Esophagus muscularis mucosa (tissue), 4 donors: ENCODE results near the gene SLC7A14. TPM values are rescaled to one million over a fixed set of nuclear protein-coding genes. Genes with fewer than 3 reads are reported as not detected.

Experiments used
- DNase-seq: peaks from one replicate; pipeline ENCODE4 v3.0.0-alpha.2; 2017; ENCODE audit errors: extremely low spot score
- H3K27ac ChIP-seq, 4 donors: fragments of 200-600 bp; sonication (generic); replicated peaks in 1 of 4; 1 replicate in 3 of 4; 2 replicates in 1 of 4; pipeline ENCODE4 v1.5.1; 2016 to 2019; ENCODE audit warnings: mild to moderate bottlenecking in 1 of 4
- H3K27me3 ChIP-seq, 4 donors: fragments of 200-600 bp; sonication (generic); one replicate each; pipeline versions ENCODE4 v1.5.1 to v1.6.0; 2016 to 2019
- H3K36me3 ChIP-seq, 4 donors: fragments of 200-600 bp; sonication (generic); one replicate each; pipeline ENCODE4 v1.5.1; 2016 to 2019
- H3K4me1 ChIP-seq, 4 donors: fragments of 200-600 bp; sonication (generic); one replicate each; pipeline ENCODE4 v1.5.1; 2016 to 2019
- H3K4me3 ChIP-seq, 4 donors: fragments of 200-600 bp; sonication (generic); 1 replicate in 2 of 4; 2 replicates in 2 of 4; pipeline ENCODE4 v1.5.1; 2016 to 2019; ENCODE audit warnings: mild to moderate bottlenecking in 4 of 4, moderate library complexity in 1 of 4
- H3K9me3 ChIP-seq, 4 donors: fragments of 200-600 bp; sonication (generic); 1 replicate in 3 of 4; 2 replicates in 1 of 4; pipeline ENCODE4 v1.5.1; 2016 to 2019
- EP300 ChIP-seq: sonication (generic); formaldehyde crosslinking; IDR thresholded peaks from one replicate; pipeline ENCODE4 v1.6.1; 2017; ENCODE audit warnings: antibody characterized with exemption
- POLR2A ChIP-seq: fragments of 450-650 bp; IDR thresholded peaks from one replicate; pipeline ENCODE4 v1.6.1; 2017; ENCODE audit warnings: antibody characterized with exemption, moderate library complexity, mild to moderate bottlenecking, low read depth
- POLR2AphosphoS5 ChIP-seq, 2 donors: sonication (generic); formaldehyde crosslinking; IDR thresholded peaks; one replicate each; pipeline ENCODE4 v1.6.1; 2017; ENCODE audit warnings: antibody characterized with exemption in 2 of 2
- WGBS: methylation state at CpG from one replicate; pipeline ENCODE4 v1.1.5; 2018; 5-methylcytosine and 5-hydroxymethylcytosine counted together
- intact Hi-C: fragments of 100-400 bp; cut with DNase I; formaldehyde crosslinking; loops from one replicate; pipeline ENCODE4 v1.15.1; 2023
- total RNA-seq, 4 donors: library from RNA; depleted of rRNA; stranded (reverse); fragments of >200 nt; gene quantifications; one replicate each; pipeline versions ENCODE4 v1.1.0 to v1.2.1, GENCODE V29; 2016
- TF ChIP-seq, protein P1 (sequence below), 3 experiments: fragments of 200-600 bp in 2 of 3; fragments of 450-650 bp in 1 of 3; sonication (generic) in 2 of 3; IDR thresholded peaks; one replicate each; pipeline ENCODE4 v1.5.1; 2017 to 2019; ENCODE audit warnings: antibody characterized with exemption in 3 of 3, mild to moderate bottlenecking in 2 of 3, moderate library complexity in 1 of 3

SLC7A14 gene
- total RNA-seq, 4 donors from 2014 or later, result 0.42 to 1.3 (median 0.58) TPM

DNA sequence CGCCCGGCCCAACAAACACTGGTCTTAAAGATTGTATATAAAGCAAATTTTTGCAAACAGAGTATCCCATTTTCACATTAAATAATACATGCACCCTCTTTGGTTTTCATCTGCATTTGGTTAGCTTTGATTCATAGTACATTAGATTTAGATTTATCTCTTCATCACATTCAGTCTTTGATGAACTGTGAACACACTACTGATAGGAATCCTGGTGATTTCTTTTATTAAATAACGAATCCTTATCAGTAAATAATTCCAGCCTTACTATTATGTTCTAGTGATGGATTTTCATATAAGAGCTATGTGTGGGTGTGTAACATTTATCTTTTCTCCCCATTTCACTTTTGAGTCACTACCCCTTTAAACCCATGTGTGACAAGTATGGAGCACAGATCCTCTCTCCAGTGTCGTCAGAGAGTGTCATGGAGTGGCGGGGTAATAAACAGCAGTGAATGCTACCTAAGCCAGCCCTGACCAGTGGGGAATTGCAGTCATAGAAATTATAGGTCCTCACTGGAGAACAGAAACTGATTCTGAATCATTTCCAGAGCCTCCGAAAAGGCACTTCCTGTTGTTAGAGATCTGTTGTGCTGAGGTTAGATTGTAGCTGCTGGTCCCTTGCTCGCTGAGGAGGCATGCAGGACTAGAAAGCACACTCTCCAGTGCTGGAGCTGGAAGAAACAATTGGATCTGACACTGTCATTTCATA is 22.0 kb downstream of the SLC7A14 start:
- no peak for DNase-seq
- WGBS, result 67% methylated on average over 6 of the region's 7 CpGs

GRCh38 chr3:170562080-170562479 is 23.8 kb downstream of the SLC7A14 start:
- no peaks in the 10 kb centered on the region for H3K4me1 ChIP-seq
- intact Hi-C loops, result no loop called here
- H3K36me3 ChIP-seq, result no peaks in the 10 kb centered on the region
- H3K4me3 ChIP-seq, result no peak overlapping the region
- H3K27me3 ChIP-seq, result no peaks in the 10 kb centered on the region
- TF ChIP-seq, protein P1, sequence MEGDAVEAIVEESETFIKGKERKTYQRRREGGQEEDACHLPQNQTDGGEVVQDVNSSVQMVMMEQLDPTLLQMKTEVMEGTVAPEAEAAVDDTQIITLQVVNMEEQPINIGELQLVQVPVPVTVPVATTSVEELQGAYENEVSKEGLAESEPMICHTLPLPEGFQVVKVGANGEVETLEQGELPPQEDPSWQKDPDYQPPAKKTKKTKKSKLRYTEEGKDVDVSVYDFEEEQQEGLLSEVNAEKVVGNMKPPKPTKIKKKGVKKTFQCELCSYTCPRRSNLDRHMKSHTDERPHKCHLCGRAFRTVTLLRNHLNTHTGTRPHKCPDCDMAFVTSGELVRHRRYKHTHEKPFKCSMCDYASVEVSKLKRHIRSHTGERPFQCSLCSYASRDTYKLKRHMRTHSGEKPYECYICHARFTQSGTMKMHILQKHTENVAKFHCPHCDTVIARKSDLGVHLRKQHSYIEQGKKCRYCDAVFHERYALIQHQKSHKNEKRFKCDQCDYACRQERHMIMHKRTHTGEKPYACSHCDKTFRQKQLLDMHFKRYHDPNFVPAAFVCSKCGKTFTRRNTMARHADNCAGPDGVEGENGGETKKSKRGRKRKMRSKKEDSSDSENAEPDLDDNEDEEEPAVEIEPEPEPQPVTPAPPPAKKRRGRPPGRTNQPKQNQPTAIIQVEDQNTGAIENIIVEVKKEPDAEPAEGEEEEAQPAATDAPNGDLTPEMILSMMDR (IDR thresholded peaks at IDR 0.05), result no peak
- no peak for TF ChIP-seq EP300
- TF ChIP-seq POLR2AphosphoS5 (IDR thresholded peaks at IDR 0.05), result no peak
- no peak for TF ChIP-seq POLR2A
- H3K27ac ChIP-seq, result no peak overlapping the region
- no peaks in the 10 kb centered on the region for H3K9me3 ChIP-seq
- 88% methylated on average over 1 of the region's 1 CpG for WGBS
- no peak for DNase-seq

More for the DNA sequence above, 22.0 kb downstream of the SLC7A14 start:
- Histone ChIP-seq H3K27ac (no peak overlapping the region), H3K9me3 (no peaks in the 10 kb centered on the region), H3K4me1 (no peaks in the 10 kb centered on the region), H3K4me3 (no peak overlapping the region), H3K27me3 (no peaks in the 10 kb centered on the region), H3K36me3 (no peaks in the 10 kb centered on the region)
- TF ChIP-seq, protein P1 (IDR thresholded peaks at IDR 0.05), result no peak
- no peak for TF ChIP-seq EP300
- no peak for TF ChIP-seq POLR2AphosphoS5 (IDR thresholded peaks at IDR 0.05)
- no peak for TF ChIP-seq POLR2A
- intact Hi-C loops, result no loop called here

DNA sequence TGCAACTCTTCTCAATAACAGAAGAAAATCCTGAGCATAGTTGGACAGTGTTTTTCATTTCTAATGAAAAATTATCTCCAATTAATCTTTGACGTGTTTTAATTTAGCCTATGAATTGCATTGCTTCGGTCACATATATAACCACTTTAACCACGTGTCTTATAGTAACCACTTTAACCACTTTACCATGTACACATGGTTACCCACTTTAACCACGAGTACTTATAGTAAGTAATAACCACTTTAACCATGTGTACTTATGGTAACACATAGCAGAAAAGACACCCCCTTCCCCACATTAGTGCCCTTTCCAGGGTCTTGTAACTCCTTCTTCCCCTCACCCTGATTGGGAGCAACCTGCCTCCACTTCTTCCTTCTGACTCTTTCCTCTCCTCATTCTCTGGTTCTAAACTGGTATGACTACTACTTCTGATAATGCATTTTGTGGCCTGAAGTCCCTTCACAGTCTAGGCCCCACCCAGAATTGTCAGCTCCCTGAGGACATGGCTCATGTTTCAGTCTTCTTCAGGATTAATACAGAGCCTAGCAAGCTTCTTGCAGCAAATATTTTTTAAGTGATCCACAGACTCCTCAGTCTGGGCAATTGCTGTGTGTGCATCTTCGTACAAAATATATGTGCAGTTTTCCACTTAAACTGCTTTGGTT is 25.0 kb downstream of the SLC7A14 start:
- TF ChIP-seq POLR2A (no peak), POLR2AphosphoS5 (IDR thresholded peaks at IDR 0.05) (no peak), EP300 (no peak)
- TF ChIP-seq, protein P1 (IDR thresholded peaks at IDR 0.05), result no peak
- no peaks in the 10 kb centered on the region for H3K4me1 ChIP-seq
- H3K9me3 ChIP-seq, result no peaks in the 10 kb centered on the region
- no peak for DNase-seq
- no peak overlapping the region for H3K27ac ChIP-seq
- WGBS, result 79% methylated on average over 5 of the region's 5 CpGs
- intact Hi-C loops, result no loop called here
- no peaks in the 10 kb centered on the region for H3K27me3 ChIP-seq
- no peak overlapping the region for H3K4me3 ChIP-seq
- no peaks in the 10 kb centered on the region for H3K36me3 ChIP-seq

DNA sequence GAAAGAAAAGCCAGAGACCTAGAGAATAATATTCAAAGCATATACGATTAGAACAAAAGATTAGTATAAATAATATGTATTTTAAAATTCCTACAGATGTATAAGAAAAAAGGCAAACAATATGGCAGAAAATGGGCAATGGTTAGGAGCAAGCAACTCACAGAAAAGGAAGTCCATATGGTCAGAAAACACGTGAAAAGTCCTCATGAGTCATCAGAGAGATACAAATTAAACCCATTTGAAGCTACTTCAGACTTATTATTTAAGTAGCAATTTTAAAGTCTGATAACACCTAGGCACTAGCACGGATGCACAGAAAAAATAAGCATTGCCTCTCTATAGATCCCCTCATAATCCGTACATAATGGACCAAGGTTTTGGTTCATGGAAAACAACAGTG is 25.6 kb downstream of the SLC7A14 start:
- intact Hi-C loops, result no loop called here
- no peak for DNase-seq
- 65% methylated on average over 4 of the region's 4 CpGs for WGBS

More for the DNA sequence above, 25.6 kb downstream of the SLC7A14 start:
- TF ChIP-seq, protein P1 (IDR thresholded peaks at IDR 0.05), result no peak
- Histone ChIP-seq H3K9me3 (no peaks in the 10 kb centered on the region), H3K4me1 (no peaks in the 10 kb centered on the region), H3K27me3 (no peaks in the 10 kb centered on the region), H3K27ac (no peak overlapping the region), H3K4me3 (no peak overlapping the region), H3K36me3 (no peaks in the 10 kb centered on the region)
